Activated naive CD4-positive, alpha-beta T cell treated with Interleukin-2 at 50 U/mL for 16 hours (primary cell): ENCODE results near the gene ZNF326.

Experiments
- DNase-seq: peaks from one replicate; pipeline ENCODE4 v3.0.0-alpha.2; 2020

The ZNF326 gene

DNA sequence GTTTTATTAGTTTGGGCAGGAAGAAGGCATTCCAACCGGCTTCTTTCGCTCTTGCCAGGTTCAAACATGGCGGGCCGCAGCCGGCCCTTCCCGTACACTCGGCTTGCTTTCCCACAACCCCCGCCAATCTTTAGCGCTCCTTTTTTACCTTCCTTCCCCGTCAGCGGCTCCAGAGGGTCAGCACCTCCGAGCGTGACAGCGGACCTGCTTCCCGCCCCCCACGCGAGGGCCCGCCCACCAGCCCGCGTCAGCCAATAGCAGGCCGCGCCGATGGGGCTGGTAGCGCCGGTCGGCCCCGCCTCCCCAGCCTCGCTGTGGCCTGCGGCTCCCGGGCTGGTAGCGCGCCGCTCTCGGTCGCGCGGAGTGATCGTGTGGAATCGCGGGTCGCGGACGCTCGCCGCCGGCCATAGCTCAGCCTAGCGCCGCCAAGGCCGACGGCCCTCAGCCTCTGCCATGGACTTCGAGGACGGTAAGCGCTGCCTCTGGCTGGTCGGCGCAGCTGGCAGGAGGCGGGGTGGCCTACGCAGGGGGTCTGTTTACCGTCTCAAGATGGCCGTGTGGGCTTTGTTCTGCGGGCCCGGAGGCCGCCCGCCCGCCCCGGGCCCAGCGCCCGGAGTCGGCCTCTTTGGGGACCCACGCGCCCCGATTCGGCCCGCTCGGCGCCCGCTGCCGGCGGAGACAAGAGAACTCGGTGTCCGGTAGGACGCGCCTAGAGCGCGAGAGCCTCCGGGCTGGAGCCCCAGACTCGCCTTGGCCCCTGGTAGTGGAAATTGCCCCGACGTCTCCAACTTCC lies at the start of gene ZNF326:
ZNF326 (plus strand) TSS at position 306 of the 793 bp plus-strand sequence; CDS start at position 454, 148 bp downstream.
- DNase-seq, result peak; percentile 96

GRCh38 chr1:89945852-89946476 lies 48.9 kb upstream of the ZNF326 start:
- DNase-seq, result no peak

DNA sequence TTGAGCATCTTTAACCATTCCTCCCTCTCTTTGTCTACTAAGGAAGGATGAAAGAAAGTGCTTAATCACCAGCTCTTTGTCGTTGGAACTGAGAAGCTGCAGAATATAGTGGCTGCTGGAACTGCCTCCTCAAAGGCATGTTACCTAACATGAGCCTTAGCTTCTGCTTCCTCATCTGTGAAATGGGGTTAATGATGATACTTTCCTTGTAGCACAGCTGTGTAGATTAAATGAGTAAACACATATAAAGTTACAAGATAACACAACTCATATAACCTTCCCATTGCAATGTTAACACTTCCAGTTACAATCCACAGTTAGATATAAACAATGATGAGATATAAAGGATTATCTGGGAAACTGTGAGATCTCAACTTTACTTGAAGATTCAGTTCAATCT lies 48.4 kb upstream of the ZNF326 start:
- DNase-seq, result no peak

DNA sequence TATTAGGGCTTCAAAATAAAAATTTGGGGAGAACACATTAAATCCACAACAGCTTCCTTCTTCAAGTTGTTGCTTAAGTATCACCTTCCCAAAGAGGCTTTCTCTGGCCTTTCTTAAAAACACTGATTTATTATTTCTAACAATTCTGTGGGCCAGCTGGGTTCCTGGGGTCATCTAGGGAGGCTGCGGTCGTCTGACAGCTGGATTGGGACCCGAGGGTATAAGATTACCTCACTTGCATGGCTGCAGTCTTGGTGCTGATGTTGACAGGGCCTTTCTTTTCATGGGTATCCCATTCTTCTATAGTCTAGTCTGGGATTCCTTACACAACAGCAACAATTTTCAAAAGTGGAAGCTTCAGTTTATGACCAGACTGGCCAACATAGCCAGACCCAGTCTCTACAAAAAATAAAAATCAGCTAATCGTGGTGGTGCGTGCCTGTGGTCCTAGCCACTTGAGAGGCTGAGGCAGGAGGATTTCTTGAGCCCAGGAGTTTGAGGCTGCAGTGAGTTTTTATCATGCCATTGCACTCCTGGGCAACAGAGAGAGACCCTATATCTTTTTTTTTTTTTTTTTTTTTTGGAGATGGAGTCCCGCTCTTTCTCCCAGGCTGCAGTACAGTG lies 46.1 kb upstream of the ZNF326 start:
- DNase-seq, result no peak

DNA sequence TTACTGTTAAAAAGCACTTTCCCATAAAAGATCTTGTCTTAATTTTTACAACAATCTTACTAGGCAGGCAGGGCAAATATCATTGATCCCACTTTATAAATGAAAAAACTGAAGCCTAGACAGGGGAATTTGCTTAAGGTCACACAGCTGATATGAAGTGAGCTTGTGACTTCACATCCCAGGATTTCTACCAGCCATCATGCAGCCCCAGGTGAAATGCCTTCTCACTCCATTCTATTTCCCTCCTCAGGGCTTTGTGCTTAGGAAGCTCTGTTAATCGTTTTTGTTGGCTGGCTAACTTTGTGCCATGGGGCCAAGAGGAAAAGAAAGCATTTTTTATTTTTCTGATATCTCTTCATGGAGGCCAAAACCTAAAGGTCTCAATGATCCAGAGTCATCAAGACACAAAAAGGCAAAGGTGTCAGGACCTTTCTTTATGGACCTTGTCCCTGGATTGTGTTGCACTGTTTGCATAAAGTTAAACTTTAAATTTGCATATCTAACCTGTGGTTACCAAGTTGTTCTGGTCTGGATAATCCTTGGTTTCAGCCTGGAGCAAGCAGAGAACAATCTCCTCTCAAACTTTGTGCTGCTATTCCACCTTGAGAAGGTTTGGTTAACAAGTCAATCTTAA lies 44.8 kb upstream of the ZNF326 start:
- DNase-seq, result no peak

DNA sequence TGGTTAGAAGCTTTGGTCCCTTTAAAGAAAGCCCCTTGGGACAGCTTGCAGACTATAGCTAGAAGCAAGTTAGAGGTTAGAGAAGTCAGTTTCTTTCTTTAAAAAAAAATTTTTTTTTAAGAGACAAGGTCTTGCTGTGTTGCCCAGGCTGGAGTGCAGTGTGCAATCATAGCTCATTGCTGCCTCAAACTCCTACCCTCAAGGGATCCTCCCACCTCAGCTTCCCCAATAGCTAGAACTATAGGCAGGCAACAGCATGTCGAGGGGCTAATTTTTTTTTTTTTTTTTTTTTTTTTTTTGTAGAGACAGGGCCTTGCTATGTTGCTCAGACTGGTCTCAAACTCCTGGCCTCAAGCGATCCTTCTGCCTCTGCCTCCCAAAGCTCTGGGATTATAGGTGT lies 44.2 kb upstream of the ZNF326 start:
- DNase-seq, result no peak

DNA sequence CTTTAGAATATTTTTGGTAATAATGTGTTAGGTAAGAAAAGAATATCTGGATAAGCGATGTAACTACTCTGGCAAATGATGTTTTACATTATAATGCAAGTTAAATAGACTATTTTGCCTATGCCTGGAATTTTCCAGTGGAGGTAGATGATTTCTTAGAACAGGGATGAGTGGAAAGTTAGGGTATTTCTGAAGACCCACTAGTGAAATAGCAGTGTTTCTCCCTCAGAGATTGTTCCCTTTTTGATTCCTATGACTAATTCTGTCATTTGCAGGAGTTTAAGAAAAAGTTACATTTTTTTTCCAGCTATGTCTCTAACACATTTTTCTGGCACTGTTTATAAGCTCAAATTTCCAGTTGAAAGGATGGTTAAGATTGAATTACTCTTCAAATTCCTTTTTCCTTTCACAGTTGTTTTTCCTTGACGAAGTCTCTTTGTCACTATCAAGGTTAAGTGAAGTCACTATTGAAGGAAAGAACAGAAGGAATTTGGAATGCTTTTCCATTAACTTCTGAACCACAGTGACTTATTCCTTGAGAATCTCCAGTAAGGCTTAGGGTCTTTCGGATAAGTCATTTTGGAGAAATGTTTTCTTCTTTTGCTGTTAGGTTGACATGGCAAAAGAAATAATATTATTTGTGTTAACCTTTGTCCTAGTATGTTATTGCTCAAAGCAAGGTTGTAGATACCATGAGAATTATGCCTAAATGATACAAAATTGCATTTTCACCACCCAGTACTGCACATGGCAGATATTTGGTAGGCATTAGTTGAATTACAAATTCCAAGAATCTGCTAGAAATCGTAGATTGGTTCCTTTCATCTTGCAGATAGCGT lies 42.9 kb upstream of the ZNF326 start:
- no peak for DNase-seq

DNA sequence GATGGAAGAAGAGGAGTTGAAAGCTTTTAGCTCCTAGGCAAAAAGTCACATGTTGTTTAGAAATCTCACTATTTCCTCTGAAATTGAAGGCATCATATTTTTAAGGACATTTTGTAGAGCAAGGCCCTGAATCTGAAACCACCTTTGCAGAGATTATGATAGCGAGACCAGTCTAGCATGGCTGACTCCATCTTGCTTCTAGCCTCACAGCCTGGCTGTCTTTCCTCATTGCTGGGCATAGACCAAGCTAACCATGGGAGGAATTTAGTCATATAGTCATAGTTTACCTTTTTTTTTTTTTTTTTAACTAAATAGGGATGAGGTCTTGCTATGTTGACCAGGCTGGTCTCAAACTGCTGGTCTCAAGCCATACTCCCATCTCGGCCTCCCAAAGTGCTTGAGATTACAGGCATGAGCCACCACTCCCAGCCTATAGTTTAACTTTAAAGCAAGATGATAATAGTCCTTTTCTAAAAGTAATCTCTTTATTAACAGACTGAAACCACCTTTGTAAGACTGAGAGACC lies 42.2 kb upstream of the ZNF326 start:
- DNase-seq, result no peak

DNA sequence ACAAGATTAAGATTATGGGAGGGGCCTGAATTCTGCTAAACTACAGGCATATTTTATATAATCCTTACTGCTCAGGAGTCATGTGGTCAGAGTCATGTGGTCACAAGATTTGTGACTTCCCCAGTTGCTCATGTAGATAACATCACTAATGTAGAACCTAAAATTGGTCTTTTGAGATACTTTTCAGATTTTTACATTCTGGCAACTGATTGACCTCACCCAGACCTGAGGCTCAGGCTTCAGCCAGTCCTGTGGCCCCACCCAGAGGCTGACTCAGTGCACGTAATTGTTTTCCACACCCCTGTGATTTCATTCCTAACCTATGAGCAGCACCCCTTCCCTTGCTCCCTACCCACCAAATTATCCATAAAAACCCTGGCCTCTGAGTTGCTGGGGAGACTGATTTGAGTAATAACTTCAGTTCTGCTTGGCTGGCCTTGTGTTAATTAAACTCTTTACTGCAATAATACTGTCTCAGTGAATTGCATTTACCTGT lies 41.7 kb upstream of the ZNF326 start:
- DNase-seq, result peak; percentile 32

DNA sequence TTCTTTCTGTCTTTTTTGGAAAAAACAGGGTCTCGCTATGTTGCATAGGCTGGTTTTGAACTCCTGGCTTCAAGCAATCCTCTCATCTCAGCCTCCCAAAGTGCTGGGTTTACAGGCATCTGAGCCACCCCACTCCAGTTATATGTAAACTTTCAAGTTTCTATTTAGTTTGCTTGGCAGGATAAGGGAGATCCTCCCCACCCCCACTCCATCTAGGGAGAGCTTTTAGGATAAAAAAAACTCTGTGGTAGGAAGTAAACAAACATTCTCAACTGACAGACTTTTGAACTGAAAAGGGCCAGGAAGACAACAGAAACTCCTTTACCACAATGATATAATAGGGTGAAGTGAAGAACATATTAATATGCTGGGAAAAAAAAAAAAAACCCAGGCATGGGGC lies 41.0 kb upstream of the ZNF326 start:
- DNase-seq, result no peak

- no peak for DNase-seq
These were observed 40.5 kb upstream of the ZNF326 start for GRCh38 chr1:89954401-89954800.

DNA sequence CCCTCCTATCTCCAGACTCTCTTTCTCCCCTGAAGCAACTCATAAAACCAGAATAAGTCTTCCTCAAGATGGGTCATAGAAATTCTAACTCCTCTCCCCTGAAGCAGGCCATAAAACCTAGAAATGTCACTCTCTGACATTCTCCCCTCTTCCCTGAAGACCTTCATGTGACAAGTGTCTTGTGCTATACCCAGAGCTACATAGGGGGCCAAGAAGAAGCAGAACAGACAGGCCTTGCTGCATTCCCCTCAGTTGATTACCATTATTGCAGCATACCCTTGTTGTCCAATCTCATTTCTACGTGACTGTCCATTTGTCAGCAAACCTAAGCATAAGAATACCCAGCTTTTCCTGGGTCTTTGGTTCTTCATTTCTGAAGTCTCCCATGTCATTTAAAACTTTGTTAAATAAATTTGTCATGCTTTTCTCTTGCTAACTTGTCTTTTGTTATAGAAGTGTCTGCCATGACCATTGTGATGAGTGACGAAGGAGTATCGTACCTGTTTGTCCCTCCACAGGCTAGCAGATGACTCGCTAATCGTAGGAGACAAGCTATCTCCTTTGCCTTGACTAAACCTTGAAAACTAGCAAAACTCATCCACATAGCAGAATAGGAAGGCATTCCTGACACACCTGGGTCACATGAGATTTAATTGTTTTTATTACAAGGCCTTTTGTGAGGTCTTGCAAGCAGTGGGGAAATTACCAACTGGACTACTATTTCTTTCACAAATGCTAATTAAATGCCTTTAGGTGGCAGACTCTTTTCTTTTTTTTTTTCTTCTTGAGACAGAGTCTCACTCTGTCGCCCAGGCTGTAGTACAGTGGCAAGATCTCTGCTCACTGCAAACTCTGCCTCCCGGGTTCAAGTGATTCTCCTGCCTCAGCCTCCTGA lies 39.4 kb upstream of the ZNF326 start:
- DNase-seq, result no peak

- no peak for DNase-seq
These were observed 37.8 kb upstream of the ZNF326 start for GRCh38 chr1:89957107-89957506.

- no peak for DNase-seq
These were observed 35.9 kb upstream of the ZNF326 start for GRCh38 chr1:89958851-89959654.

DNA sequence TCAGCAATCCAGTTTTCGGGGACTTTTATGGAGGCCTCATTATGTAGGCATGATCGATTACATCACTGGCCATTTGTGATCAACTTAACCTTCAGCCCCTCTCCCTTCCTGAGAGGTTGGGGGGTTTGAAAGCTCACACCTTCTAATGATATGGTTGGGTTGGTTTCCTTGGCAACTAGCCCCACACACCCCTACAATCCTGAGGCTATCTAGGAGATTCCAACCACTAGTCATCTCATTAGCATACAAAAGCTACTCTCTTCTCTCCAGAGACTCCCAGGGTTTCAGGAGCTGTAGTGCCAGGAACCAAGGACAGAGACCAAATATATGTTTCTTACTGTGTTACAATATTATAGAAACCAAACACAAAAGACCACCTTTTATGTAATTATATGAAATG lies 35.2 kb upstream of the ZNF326 start:
- DNase-seq, result no peak

DNA sequence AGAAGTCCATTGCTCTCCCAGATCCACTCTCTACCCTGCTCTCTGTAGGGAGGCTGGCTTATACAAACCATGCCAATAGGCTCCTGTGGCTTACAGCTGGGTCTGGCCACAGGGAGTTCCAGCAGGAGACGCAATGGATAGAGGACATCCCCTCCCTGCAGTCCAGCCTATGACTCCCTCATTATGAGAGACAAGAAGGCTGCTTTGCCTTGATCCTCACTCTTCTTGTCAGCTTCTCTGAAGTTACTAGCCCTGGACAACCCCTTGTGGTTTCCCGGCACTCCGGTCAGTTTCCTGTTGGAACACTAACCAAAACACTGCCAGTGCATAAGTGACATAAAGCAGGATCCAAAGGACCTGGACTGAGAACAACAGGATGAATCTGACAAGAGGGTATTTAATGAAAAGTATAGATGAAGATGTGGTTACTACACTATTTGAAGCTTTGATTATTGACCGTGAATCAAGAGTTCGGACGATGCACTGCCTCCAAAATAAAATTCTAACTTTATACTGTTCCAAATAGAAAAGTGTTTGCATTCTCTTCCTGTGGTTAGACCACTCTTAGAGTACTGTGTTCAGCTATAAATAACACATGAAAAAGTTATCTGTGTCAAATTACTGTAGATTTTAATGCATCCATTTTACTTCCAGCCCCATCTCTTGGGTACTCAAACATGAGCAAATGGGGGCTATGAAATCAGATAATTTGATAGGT lies 32.7 kb upstream of the ZNF326 start:
- DNase-seq, result no peak

- no peak for DNase-seq
These were observed 32.2 kb upstream of the ZNF326 start for GRCh38 chr1:89962742-89963075.

- no peak for DNase-seq
These were observed 29.6 kb upstream of the ZNF326 start for GRCh38 chr1:89965193-89965768.

- no peak for DNase-seq
These were observed 28.3 kb upstream of the ZNF326 start for GRCh38 chr1:89966656-89967055.
